ENCODE data around the gene GRM2. TPM values are rescaled to one million over a fixed set of nuclear protein-coding genes. Genes with fewer than 3 reads are reported as not detected.

The GRM2 gene
- total RNA-seq, 1 experiment from 2014 or later, result 5.6 TPM

DNA sequence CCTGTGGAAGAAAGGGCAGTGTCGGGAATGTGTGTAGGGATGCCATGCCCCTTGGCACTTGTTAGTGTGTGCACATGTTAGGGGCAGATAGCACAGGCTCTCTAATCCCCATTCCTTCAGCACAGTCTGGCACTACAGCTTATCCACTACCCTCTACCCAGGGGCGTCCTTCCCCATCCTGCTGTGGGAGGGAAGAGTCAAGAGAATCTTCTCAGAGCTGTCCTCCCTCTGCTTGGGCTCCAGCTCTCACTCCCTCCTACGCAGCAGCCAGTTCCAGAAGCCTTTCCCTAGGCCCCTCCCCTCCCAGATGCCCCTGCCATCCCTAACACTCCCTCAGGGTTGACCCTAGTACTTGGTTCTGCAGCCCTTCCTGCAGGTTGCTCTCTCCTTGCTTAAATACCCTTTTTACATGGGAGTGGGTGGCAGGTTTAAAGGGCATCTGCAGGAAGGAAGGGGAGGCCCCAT, 815 bp upstream of the GRM2 start:
- Histone ChIP-seq H3K27me3 (replicated peaks; ENCODE audit: insufficient read depth, low read depth, low read length, poor library complexity) (no peaks in the 10 kb centered on the region), H3K27ac (ENCODE audit: low read depth, low read length, poor library complexity, severe bottlenecking) (no peak overlapping the region), H3K36me3 (ENCODE audit: insufficient read depth, low read length, poor library complexity, severe bottlenecking) (no peaks in the 10 kb centered on the region), H3K4me1 (ENCODE audit: insufficient read depth, low read length, poor library complexity, severe bottlenecking) (no peaks in the 10 kb centered on the region), H3K4me3 (ENCODE audit: low read depth, low read length, poor library complexity, severe bottlenecking) (no peak overlapping the region), H3K9me3 (ENCODE audit: low read depth, low read length, poor library complexity, severe bottlenecking) (no peaks in the 10 kb centered on the region)
- no peak for TF ChIP-seq EZH2 (IDR thresholded peaks at IDR 0.05; ENCODE audit: borderline replicate concordance, low read depth, low read length, poor library complexity, severe bottlenecking)
- TF ChIP-seq, protein P1, sequence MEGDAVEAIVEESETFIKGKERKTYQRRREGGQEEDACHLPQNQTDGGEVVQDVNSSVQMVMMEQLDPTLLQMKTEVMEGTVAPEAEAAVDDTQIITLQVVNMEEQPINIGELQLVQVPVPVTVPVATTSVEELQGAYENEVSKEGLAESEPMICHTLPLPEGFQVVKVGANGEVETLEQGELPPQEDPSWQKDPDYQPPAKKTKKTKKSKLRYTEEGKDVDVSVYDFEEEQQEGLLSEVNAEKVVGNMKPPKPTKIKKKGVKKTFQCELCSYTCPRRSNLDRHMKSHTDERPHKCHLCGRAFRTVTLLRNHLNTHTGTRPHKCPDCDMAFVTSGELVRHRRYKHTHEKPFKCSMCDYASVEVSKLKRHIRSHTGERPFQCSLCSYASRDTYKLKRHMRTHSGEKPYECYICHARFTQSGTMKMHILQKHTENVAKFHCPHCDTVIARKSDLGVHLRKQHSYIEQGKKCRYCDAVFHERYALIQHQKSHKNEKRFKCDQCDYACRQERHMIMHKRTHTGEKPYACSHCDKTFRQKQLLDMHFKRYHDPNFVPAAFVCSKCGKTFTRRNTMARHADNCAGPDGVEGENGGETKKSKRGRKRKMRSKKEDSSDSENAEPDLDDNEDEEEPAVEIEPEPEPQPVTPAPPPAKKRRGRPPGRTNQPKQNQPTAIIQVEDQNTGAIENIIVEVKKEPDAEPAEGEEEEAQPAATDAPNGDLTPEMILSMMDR (conservative IDR thresholded peaks at IDR 0.05; ENCODE audit: low read depth, low read length), result no peak
- ChIA-PET CTCF (interaction anchor here (0.9 kb wide), 1 partner anchor 206 kb away, joined by 3 read pairs; no protein-coding TSS in a partner anchor), POLR2A (ENCODE audit: low non-redundant PET) (no interaction called here)
- intact Hi-C loops (cut with micrococcal nuclease; ENCODE audit: unreplicated experiment), result no loop called here
- no peak for DNase-seq (ENCODE audit: low spot score)
- BruUV-seq (replicated peaks), result no TSS peak

DNA sequence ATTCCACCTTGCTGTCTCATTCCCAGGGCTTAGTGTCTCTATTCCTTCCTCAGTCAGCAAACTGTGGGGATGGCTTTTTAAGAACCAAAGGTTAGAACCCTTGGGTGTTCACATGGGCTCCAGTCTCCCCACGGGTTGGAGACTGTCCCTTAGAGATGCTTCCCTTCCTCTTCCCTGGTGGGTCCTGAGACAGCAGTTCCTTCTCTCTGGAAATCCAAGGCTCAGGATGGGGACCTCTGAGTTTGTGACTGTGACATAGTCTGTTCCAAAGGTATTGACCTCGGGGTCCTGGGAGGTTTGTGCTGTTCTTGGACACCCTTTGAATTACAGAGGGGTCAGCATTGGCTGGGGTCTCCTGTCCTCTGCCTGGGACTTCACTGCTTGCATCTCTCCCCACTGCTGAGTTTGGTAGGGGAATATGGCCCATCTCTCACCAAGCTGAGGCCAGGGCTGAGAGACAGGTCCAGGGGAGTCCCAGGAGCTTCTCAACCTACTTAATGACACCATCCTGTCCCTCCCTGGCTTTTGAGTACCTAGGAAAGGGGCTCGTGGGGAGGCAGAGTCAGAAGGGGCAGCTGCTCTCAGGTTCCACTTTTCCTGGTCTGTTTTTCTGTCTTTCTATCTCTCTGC, 1.5 kb downstream of the GRM2 start:
- no peak overlapping the region for H3K27ac ChIP-seq (ENCODE audit: low read depth, low read length, poor library complexity, severe bottlenecking)
- H3K4me3 ChIP-seq (ENCODE audit: low read depth, low read length, poor library complexity, severe bottlenecking), result no peak overlapping the region
- TF ChIP-seq, protein P1 (conservative IDR thresholded peaks at IDR 0.05; ENCODE audit: low read depth, low read length), result no peak
- TF ChIP-seq EZH2 (IDR thresholded peaks at IDR 0.05; ENCODE audit: borderline replicate concordance, low read depth, low read length, poor library complexity, severe bottlenecking), result no peak
- ChIA-PET POLR2A (ENCODE audit: low non-redundant PET) (no interaction called here), CTCF (no interaction called here)
- BruUV-seq (replicated peaks), result no TSS peak
- H3K9me3 ChIP-seq (ENCODE audit: low read depth, low read length, poor library complexity, severe bottlenecking), result no peaks in the 10 kb centered on the region
- no peaks in the 10 kb centered on the region for H3K36me3 ChIP-seq (ENCODE audit: insufficient read depth, low read length, poor library complexity, severe bottlenecking)
- intact Hi-C loops (cut with micrococcal nuclease; ENCODE audit: unreplicated experiment), result no loop called here
- no peaks in the 10 kb centered on the region for H3K27me3 ChIP-seq (replicated peaks; ENCODE audit: insufficient read depth, low read depth, low read length, poor library complexity)
- H3K4me1 ChIP-seq (ENCODE audit: insufficient read depth, low read length, poor library complexity, severe bottlenecking), result no peaks in the 10 kb centered on the region
- no peak for DNase-seq (ENCODE audit: low spot score)

DNA sequence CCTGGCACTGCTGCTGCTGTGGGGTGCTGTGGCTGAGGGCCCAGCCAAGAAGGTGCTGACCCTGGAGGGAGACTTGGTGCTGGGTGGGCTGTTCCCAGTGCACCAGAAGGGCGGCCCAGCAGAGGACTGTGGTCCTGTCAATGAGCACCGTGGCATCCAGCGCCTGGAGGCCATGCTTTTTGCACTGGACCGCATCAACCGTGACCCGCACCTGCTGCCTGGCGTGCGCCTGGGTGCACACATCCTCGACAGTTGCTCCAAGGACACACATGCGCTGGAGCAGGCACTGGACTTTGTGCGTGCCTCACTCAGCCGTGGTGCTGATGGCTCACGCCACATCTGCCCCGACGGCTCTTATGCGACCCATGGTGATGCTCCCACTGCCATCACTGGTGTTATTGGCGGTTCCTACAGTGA, 2.1 kb downstream of the GRM2 start:
- CTCF ChIA-PET, result no interaction called here
- Histone ChIP-seq H3K9me3 (ENCODE audit: low read depth, low read length, poor library complexity, severe bottlenecking) (no peaks in the 10 kb centered on the region), H3K36me3 (ENCODE audit: insufficient read depth, low read length, poor library complexity, severe bottlenecking) (no peaks in the 10 kb centered on the region), H3K27me3 (replicated peaks; ENCODE audit: insufficient read depth, low read depth, low read length, poor library complexity) (no peaks in the 10 kb centered on the region), H3K4me1 (ENCODE audit: insufficient read depth, low read length, poor library complexity, severe bottlenecking) (no peaks in the 10 kb centered on the region), H3K4me3 (ENCODE audit: low read depth, low read length, poor library complexity, severe bottlenecking) (no peak overlapping the region), H3K27ac (ENCODE audit: low read depth, low read length, poor library complexity, severe bottlenecking) (no peak overlapping the region)
- DNase-seq (ENCODE audit: low spot score), result no peak
- no peak for TF ChIP-seq EZH2 (IDR thresholded peaks at IDR 0.05; ENCODE audit: borderline replicate concordance, low read depth, low read length, poor library complexity, severe bottlenecking)
- TF ChIP-seq, protein P1 (conservative IDR thresholded peaks at IDR 0.05; ENCODE audit: low read depth, low read length), result no peak
- POLR2A ChIA-PET (ENCODE audit: low non-redundant PET), result no interaction called here
- no TSS peak for BruUV-seq (replicated peaks)
- intact Hi-C loops (cut with micrococcal nuclease; ENCODE audit: unreplicated experiment), result no loop called here

Measured in A673 (cell line).